ENCODE data around the gene YIPF4. TPM values are rescaled to one million over a fixed set of nuclear protein-coding genes. Genes with fewer than 3 reads are reported as not detected.

The YIPF4 gene
- total and polyA plus RNA-seq, 2 of the 4 experiments (the other 2 are of a cell fraction) = 3.6 to 6.8 TPM

DNA sequence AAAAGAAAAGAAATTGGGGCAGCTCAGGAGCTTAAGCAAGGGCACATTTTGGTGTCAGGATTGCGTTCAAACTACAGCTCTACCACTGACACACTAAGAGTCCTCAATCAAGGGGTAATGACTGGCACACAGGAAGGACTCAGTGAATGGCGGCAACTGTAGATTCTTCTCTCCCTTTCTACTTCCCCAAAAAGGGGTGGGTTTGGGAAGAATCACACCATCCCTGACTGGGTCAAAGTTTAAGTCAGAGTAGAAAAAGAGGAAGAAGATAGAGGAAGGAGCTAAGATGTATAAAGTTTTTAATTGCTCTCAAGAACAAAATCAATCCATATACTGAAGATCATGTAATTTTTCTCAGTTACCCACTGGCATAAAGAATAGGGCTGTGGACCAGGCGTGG, 15.6 kb upstream of the YIPF4 start:
- TF ChIP-seq USF2 (IDR thresholded peaks at IDR 0.05; ENCODE audit: low read depth, low read length) (no peak), RCOR1 (IDR thresholded peaks at IDR 0.05; ENCODE audit: insufficient replicate concordance, low read length) (no peak), SMC3 (IDR thresholded peaks at IDR 0.05; ENCODE audit: low read depth, low read length) (no peak), MXI1 (IDR thresholded peaks at IDR 0.05; ENCODE audit: borderline replicate concordance, low read depth, low read length) (no peak), BHLHE40 (IDR thresholded peaks at IDR 0.05; ENCODE audit: low read depth, low read length) (no peak)
- DNase-seq (no peak), ATAC-seq (ENCODE audit: low read depth) (no peak)
- no peak overlapping the region for H2BK15ac ChIP-seq (ENCODE audit: low read depth, low read length)
- H3K56ac ChIP-seq (ENCODE audit: extremely low read depth, insufficient read depth, low read length) = no peak overlapping the region
- H2BK5ac ChIP-seq (ENCODE audit: low read depth, low read length, poor library complexity, severe bottlenecking) = no peak overlapping the region
- no peak overlapping the region for H3K4me2 ChIP-seq (ENCODE audit: low read depth, low read length)
- no peaks in the 10 kb centered on the region for H3K79me1 ChIP-seq (ENCODE audit: low read depth in 1 of 2, low read length in 2 of 2)
- no peak overlapping the region for H3K27ac ChIP-seq (ENCODE audit: insufficient read depth, low read length)
- H3K14ac ChIP-seq (replicated peaks; ENCODE audit: low read depth, low read length) = no peak overlapping the region
- H3K23ac ChIP-seq (ENCODE audit: low read depth, low read length) = no peak overlapping the region
- intact Hi-C loops (cut with micrococcal nuclease) (no loop called here), dilution Hi-C loops (cut with HindIII; ENCODE audit: low sequenced_read_pairs, unreplicated experiment) (no loop called here), in situ Hi-C loops (cut with MboI; ENCODE audit: low sequenced_read_pairs) (no loop called here)
- WGBS, 2 experiments (ENCODE audit: extremely low coverage in 2 of 2, insufficient read length in 1 of 2) = no CpG with 5 or more reads among the region's 3 CpGs
- ChIA-PET POLR2A (ENCODE audit: unreplicated experiment) (no interaction called here), CTCF (no interaction called here)
- no peak overlapping the region for H4K8ac ChIP-seq (ENCODE audit: low read depth in 2 of 2, low read length in 2 of 2)
- H4K5ac ChIP-seq (ENCODE audit: low read depth, low read length) = no peak overlapping the region
- no peak overlapping the region for H3K18ac ChIP-seq (ENCODE audit: low read depth, low read length)
- H3K4me3 ChIP-seq (ENCODE audit: insufficient read depth, low read depth, low read length) = no peak overlapping the region
- no peaks in the 10 kb centered on the region for H4K20me1 ChIP-seq (ENCODE audit: insufficient read depth, low read length)
- no peak overlapping the region for H4K91ac ChIP-seq (ENCODE audit: insufficient read depth, low read depth, low read length)
- no peaks in the 10 kb centered on the region for H3K9me3 ChIP-seq (ENCODE audit: control insufficient read depth, insufficient read depth, low read length)
- no peak overlapping the region for H2BK120ac ChIP-seq (ENCODE audit: low read depth, low read length)
- no peaks in the 10 kb centered on the region for H3K9me1 ChIP-seq (ENCODE audit: insufficient read depth, low read length)
- H2AK9ac ChIP-seq (replicated peaks; ENCODE audit: low read depth, low read length, poor library complexity) = no peak overlapping the region
- no peak overlapping the region for H3K4ac ChIP-seq (ENCODE audit: low read depth, low read length)
- no peaks in the 10 kb centered on the region; the same call in 1 of the 2 replicates for H3K4me1 ChIP-seq (ENCODE audit: control insufficient read depth, insufficient read depth, low read length)
- no peaks in the 10 kb centered on the region for H3K36me3 ChIP-seq (ENCODE audit: control insufficient read depth, insufficient read depth, low read length)
- H3K9ac ChIP-seq (ENCODE audit: low read depth, low read length) = no peak overlapping the region
- no peaks in the 10 kb centered on the region; the same call in 1 of the 2 replicates for H3K27me3 ChIP-seq (ENCODE audit: control insufficient read depth, insufficient read depth, low read length)
- no TSS peak for BruUV-seq (replicated peaks)
- no peak overlapping the region for H2BK20ac ChIP-seq (ENCODE audit: low read depth, low read length)
- H2AFZ ChIP-seq (replicated peaks; ENCODE audit: low read length, poor library complexity) = no peak overlapping the region
- no peak overlapping the region for H2AK5ac ChIP-seq (ENCODE audit: low read depth, low read length)

All from IMR-90 (cell line).